Hematopoietic multipotent progenitor cell treated with erythropoietin and hydrocortisone succinate and interleukin-3 and kit ligand, for 15 days (in vitro differentiated cells): ENCODE results near the gene ACVRL1.
"Not testable (repeated sequence)": the region's sequence is repeated elsewhere in the genome, so short reads cannot be mapped to it uniquely, and the experiment has no call there.

Experiments
- DNase-seq: peaks from one replicate; pipeline ENCODE4 v3.0.0-alpha.2; 2015; ENCODE audit warnings: low spot score

Gene ACVRL1

DNA sequence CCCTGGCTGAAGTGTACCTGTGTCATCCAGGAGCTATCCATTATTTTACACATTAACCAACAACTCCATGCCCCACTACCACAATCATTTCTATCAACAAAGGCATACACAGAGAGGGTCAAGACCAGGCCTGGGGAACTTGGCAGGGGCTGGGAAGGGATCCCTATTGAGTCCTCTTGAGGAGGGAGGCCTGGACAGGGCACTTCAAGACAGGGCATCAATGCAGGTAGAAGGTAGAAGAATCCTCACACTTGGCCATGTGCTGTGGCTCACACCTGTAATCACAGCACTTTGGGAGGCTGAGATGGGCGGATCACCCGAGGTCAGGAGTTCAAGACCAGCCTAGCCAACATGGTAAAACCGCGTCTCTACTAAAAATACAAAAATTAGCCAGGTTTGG lies 32.8 kb upstream of the ACVRL1 start:
- no peak for DNase-seq

DNA sequence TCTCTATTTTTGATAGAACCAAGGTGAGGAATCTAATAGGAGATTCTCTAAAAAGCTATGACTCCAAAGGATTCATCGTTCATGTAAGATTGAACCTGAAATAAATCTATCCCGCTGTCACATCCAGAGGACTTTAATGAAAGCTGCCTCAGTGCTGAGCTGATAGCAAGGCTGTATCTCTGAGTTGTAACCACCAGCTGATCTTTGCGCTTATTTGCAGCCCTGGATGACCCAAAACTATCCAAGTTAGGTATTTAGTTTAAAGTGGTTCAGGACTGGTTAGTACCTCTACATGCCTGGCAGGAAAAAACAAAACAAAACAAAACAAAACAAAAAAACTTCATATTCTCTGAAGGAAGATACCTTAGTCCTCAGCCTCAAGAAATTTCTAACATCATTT lies 28.2 kb upstream of the ACVRL1 start:
- no peak for DNase-seq

DNA sequence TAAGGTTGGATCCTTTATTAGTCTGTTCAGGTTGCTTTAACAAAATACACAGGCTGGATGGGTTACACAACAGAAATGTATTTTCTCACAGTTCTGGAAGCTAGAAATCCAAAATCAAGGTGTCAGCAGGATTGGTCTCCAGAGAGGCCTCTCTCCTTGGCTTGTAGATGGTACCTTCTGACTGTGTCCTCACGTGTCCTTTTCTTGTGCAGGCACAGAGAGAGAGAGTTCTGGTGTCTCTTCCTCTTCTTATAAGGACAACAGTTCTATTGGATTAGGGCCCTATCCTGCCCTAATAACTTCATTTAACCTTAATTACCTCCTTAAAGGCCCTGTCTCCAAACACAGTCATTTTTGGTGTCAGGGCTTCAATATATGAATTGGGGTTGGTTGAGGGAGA lies 24.0 kb upstream of the ACVRL1 start:
- DNase-seq: no peak

DNA sequence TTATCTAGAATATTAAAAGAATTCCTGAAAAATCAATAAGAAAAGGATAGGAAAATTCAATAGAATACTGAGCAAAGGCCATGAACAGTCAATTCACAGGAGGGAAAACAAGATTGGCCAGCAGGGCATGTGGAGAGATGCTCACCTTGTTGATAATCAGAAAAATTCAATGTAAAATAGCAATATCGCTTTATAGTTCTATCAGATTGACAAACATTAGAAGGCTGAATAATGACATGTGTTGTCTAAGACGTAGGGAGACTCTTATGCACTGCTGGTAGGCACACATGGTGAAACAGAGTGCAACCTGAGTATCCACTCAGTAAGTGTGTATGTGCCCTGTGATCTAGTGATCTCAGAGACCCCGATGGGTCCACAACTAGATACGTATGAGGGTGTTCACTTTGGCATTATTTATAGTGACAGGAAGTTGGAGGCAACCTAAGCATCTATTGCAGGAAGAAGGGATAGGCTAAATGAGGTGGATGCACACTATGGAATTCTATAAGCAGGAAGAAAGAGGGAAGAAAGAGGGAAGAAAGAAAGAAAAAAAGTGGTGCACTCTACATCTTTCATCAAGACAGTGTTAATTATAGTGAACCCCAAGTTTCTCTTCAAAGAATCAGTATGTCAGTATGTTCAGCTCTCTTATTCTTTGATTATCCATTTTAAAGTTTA lies 23.2 kb upstream of the ACVRL1 start:
- DNase-seq: no peak

DNA sequence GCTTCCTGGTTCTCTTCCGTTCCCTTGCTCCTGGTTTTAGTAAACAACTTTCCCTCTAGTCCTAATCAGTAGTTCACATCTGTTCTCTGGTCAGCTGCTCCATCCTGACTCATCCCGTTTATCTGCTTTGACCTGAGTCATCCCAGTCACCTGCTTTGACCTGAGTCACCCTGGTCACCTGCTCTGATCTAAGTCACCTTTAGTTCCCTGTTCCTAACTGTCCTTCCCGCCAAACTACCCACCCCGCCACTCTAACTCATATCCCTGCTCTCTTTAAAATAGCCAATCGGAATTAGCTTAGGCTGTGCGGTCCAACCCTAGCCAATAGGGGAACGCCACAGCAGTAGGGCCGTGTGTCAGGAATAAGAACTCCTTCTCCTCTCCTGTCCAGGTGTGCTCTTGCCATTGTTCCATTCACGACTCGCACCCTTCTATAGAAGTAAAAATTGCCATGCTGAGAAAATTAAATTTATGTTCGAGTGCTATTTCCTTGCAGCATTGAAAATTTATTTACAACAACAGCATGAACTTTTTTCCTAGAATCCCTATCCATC lies 22.6 kb upstream of the ACVRL1 start:
- peak; percentile 27 for DNase-seq

DNA sequence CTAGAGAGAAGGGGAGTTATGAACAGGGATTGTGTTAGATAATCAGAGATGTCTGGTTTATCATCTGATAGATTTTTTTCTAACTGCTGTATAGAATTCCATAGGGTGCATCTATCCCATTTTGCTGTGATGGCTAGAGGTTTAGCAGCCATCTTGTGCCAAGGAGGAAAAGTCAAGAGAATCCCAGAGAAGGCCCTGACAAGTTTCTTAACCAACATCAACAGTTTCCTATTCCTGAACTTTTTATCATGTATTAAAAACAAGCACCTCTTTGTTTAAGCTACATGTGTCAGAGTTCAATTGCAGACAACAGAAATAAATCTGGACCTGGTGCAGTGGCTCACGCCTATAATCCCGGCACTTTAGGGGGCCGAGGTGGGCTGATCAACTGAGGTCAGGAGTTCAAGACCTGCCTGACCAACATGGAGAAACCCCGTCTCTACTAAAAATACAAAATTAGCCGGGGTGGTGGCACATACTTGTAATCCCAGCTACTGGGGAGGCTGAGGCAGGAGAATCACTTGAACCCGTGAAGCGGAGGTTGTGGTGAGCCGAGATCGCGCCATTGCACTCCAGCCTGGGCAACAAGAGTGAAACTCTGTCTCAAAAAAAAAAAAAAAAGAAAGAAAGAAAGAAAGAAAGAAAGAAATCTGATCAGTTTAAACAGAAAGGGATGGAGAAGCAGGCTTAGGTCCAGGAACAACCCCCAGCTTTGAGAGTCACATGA lies 21.8 kb upstream of the ACVRL1 start:
- DNase-seq: not testable (repeated sequence)

DNA sequence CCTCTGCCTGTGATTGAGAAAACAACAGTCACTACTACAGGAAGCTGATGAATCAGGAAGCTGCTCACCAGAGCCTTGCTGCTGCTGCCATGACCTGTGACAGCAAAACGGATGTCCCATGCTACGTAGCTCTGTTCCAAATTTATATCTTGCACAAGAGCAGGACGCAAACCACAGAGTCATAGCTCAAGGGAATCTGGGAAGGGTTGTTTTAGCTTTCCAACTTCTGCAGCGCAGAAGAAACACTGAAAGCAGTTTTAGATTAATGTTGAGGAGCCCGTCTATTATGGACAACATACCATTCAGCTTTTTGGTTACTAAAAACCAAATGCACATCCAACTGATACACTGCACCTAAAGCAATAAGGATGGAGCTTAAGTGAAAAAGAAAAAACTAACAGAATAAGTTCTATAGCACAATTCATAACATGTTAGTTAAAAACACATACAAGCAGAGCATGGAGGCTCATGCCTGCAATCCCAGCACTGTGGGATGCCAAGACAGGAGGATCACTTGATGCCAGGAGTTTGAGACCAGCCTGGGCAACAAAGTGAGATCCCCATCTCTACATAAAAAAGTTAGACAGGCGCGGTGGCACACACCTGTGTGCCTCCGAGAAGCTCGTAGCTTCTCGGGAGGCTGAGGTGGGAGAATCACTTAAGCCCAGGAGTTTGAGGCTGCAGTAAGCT lies 21.1 kb upstream of the ACVRL1 start:
- no peak for DNase-seq

DNA sequence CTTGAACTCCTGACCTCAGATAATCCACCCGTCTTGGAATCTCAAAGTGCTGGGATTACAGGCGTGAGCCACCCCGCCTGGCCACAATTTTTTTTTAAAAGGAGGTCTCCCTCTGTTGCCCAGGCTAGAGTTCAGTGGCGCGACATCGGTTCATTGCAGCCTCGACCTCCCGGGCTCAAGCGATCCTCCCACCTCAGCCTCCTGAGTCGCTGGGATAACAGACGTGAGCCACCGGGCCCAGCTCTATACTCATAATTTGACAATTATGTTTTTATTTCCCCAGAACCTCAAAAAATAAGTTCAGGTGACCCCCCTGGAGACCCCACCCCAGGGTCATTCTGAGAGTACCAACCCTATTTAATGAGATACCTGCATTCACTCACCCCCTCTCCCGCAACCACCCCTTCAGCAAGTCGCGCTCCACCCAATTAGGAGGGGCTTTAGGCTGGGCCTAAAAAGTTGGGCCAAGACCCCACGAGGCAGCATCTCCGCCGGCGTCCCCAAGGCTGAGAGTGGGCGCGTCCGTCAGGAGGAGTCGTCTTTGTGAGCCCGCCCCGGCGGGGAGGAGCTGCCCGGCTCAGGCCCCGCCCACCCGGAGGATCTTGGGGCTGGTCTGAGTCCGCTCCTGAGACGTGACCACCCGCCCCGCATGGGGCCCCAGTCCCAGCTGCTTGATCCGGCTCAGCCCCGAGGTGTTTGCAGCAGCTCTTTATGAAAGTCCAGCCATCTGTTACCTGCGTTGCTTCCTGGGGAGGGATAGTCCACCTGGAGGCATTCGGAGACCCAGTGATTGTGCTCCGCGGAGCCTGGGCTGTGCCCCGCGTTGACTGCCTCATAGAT lies 19.6 kb upstream of the ACVRL1 start, which contains the start of gene ANKRD33:
Gene ANKRD33 (plus strand): TSS at position 628 of the 840 bp plus-strand sequence. CDS start 84 bp downstream, at position 712.
- no peak for DNase-seq

DNA sequence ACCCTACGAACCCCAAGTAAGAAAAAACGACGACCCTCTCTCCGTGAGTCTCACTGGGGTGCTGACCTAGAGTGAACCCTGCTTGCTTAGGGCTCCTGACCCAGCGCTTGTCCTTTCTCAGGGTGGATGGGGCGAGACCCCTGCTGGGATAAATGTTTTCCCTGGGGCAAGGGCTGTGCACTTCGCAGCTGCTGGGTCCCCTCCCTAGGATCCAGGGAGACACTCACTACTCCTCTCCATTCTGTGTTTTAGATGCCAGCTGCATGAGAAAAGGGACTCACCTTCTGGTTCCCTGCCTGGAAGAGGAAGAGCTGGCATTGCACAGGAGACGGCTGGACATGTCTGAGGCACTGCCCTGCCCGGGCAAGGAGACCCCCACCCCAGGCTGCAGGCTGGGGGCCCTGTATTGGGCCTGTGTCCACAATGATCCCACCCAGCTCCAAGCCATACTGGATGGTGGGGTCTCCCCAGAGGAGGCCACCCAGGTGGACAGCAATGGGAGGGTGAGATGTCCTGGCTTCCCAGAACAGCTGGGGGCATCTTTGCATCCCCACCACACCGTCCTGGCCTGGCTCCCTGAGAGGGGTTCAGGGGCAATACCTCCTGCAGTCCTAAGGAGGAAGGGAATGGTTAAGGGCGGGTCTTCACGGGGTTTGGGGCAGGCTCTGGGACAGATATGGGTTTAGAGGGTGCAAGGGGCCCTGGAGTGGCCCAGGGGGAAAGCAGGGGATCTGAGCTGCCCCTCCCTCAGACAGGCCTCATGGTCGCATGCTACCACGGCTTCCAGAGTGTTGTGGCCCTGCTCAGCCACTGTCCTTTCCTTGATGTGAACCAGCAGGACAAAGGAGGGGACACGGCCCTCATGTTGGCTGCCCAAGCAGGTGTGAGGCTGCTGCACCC lies 18.7 kb upstream of the ACVRL1 start:
- DNase-seq: no peak

DNA sequence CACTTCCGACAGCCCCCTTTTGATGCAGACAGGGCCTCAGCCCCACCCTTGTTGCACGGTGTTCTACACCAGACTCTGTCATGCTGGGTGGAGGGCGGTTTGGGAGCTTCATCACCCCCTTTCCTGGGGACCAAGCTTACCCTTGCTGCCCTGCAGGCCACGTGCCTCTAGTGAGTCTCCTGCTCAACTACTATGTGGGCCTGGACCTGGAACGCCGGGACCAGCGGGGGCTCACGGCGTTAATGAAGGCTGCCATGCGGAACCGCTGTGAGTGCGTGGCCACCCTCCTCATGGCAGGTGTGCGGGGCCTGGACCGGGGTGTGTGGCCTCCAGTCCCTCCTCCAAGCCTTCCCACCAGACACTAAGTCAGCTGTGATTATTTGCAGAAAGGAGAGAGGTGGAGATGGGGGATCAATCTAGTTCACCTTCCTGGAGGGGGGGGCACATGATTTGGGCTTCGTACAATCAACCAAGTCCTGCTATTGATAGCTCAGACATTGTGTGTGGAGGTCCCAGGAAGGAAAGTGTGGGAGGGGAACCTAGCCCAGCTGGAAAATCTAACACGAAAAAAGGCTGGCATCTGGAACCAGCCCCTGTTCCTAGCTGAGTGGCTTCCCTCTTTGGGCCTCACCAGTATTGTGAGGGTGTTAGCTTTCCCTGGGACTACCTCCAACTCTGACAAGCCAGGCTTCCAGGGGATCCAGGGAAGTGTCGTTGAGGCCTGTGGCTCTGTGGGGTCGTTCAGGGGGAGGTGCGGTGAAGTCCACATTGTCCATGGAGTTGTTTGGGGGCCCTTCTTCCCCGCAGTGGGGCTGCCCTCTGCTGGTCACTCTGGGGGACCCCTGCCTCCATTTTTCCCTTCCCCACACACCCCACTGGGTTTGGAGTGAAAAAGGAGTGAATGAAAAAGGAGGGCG lies 17.8 kb upstream of the ACVRL1 start:
- no peak for DNase-seq

DNA sequence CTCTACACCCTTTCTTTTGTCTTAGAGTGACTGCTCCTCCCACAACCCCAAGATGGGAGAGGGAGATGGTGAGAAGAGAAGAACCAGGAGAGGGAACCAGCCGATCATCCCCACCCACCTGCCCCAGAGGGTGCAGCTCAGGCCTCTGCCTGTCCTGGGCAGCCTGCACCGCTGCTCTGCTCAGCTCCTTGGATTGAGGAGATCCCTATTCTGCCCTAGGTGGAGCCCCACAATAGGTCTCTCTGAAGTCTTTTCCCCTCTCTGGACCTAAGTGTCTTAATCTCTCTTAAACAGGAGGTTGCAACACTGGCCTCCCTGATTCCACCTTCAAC lies 17.2 kb upstream of the ACVRL1 start:
- no peak for DNase-seq

DNA sequence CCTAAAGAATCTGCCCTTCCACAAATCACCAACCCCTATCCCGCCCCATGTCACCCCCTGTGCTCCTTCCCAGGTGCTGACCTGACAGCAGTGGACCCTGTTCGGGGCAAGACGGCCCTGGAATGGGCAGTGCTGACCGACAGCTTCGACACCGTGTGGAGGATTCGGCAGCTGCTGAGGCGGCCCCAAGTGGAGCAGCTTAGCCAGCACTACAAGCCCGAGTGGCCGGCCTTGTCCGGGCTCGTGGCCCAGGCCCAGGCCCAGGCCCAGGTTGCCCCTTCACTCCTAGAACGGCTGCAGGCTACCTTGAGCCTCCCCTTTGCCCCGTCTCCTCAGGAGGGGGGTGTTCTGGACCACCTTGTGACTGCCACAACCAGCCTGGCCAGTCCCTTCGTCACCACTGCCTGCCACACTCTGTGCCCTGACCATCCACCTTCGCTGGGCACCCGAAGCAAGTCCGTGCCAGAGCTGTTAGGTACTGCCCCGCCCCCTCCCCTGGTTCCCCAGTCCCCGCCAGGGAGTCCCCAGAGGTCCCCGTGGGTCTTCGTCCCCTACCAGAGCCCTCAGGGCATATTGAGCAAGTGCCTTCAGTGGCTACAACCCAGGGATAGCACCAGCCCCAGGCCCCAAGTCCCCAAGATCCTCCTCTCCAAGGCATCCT lies 16.7 kb upstream of the ACVRL1 start:
- DNase-seq: no peak

DNA sequence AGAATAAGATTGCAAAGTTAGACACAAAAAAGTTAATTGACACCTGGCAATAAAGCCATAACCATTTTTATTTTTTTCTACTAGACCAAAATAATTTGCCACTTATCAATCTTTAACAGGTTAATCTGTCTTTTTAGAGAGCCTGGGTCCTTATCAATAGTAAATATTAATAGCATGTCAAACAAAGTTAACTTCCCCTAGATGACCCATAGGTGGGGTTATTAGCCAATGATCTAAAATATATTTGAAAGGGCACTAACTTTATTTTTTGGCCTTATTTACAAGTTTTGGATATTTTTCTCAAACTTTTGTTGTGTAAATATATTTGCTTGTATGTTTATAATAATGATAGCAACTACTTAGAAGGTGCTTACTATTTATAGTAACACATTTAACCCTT lies 15.5 kb upstream of the ACVRL1 start:
- DNase-seq: no peak

DNA sequence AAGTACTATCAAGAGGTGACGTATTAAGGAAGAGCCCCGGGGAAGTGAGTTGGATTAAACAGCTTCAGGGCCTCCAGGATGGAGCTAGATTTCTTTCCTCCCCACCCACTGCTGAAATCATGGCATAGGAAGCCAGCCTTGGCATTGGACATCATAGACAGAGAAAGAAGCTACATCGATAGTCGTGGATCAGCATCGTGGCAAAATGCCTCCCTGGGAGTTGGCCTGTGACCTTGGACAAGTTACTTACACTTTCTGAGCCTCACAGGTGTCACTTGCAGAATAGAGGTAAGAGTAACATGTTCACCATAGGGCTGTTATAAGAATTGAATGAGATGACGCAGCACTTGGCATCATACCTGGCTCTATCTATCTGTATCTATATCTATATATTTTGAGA lies 13.5 kb upstream of the ACVRL1 start:
- no peak for DNase-seq

DNA sequence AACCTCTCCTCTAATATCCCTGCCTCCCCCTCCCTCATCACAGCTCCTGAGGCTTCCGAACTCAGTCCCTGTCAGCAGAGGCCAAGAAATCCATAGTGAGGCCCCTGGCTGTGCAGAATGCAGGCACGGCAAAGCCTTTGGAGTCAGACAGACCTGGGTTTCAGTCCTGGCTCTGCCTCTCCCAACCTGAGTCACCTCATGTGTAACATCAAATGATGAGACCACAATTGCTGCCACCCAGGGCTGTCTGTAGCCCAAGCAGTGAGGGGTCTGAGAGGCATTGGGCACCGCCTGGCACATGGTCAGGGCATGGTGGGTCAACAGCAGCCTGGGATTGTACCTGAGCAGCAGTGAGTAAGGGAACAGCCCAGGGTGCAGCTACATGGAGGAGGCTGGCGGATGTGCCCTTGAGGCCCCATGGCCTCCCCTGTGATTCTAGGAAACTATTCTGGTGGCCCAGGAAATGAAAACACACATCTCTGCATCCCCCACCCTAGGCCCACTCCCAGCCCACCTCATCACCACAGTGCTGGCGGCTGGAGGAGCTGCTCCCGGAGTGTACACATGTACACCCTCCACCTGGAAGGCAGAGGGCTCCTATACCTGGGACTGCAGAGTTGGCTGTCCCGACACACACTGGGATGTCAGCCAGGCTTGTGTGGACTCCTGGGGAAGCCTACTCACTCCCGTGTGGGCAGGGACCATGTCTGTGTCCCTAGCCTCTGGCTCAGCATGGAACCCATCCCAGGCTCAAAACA lies 11.7 kb upstream of the ACVRL1 start:
- no peak for DNase-seq

DNA sequence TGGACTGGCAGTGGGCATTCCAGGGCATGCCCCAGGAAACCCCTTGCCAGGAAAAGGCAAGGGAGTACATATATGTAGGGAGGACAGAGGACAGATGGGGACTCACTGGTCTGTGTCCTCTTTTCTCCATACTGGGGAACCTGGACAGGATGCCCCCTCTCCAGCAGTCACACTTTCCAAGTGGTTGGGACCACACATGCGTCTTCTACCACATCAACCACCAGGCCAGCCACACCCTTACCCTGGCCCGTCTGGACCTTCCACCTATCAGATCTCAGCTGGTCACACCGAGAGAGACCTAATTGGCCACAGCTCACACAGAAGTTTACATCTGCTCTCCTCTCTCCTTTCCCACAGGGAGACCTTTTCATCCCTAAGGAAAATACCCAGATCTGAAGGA lies 11.1 kb upstream of the ACVRL1 start:
- DNase-seq: no peak

DNA sequence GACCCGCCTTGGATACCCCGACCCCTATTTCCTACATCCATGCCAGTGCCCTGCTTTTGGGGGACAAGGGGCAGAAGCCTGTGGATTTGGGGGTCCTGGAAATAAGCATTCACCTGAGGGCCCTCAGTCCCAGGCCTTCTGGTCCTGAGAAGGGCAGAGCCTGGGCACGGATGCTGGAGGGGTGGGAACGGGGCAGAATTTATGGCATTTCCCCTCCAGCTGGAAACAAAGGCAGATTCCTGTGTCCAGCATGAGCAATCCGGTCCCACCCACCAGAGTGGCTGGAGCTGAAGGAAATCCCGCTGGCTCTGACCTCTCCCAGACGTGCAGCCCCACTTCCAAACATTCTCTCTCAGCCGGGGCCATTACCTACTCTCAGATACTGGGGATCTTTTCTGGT lies 10.1 kb upstream of the ACVRL1 start:
- DNase-seq: no peak

DNA sequence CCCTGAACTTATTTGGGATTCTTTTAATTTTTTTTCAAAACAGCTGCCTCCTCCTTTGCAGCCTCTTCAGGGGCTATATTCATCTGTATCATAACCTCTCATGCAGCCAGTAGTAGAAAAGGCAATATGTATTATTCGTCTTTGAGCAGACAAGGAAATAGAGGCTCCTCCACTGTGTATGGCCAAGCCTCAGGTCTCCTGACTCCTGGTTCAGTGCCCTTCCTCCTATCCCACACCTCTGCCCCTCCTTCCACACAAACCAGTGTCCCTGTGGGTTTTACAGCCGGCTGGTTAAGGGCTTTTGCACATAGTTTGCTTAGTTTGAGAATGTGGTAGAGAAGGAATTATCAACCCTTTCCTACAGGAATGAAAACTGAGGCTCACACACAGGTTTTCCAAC lies 8.8 kb upstream of the ACVRL1 start:
- no peak for DNase-seq

DNA sequence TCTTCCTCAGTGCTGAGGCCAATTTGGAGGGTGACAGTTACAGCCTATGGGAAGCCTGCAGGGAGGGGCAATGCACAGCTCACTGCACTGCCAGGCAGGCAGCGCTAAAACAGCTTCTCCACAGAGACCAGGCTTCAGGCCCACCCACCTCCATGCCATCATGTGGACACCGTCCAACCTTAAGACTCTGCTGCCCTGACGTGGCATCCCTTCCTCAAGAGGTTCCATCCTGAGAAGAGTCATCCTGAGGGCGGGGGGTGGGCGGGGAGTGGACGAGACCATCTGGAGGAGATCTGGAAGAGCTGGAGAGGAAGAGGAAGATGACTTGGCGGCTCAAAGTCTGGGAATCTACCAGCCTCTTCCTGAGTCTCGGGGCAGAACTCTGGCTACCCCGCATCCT lies 8.4 kb upstream of the ACVRL1 start:
- DNase-seq: no peak
